ENCODE measurements around the gene PRKCB. TPM values are rescaled to one million over a fixed set of nuclear protein-coding genes. Genes with fewer than 3 reads are reported as not detected.

Gene PRKCB
- total RNA-seq, 1 experiment from 2014 or later = 7.1 TPM

- DNase-seq (ENCODE audit: low read depth, low spot score) = no peak
- in situ Hi-C loops (cut with HindIII; ENCODE audit: low pct_unique_long_range_greater_than_20kb, low sequenced_read_pairs) = no loop called here
These were observed 53.4 kb downstream of the PRKCB start for GRCh38 chr16:23889189-23889588.

- no peak for DNase-seq (ENCODE audit: low read depth, low spot score)
- in situ Hi-C loops (cut with HindIII; ENCODE audit: low pct_unique_long_range_greater_than_20kb, low sequenced_read_pairs) = no loop called here
These were observed 58.2 kb downstream of the PRKCB start for GRCh38 chr16:23893986-23894385.

- DNase-seq (ENCODE audit: low read depth, low spot score) = no peak
- in situ Hi-C loops (cut with HindIII; ENCODE audit: low pct_unique_long_range_greater_than_20kb, low sequenced_read_pairs) = no loop called here
These were observed 59.3 kb downstream of the PRKCB start for GRCh38 chr16:23895052-23895451.

DNA sequence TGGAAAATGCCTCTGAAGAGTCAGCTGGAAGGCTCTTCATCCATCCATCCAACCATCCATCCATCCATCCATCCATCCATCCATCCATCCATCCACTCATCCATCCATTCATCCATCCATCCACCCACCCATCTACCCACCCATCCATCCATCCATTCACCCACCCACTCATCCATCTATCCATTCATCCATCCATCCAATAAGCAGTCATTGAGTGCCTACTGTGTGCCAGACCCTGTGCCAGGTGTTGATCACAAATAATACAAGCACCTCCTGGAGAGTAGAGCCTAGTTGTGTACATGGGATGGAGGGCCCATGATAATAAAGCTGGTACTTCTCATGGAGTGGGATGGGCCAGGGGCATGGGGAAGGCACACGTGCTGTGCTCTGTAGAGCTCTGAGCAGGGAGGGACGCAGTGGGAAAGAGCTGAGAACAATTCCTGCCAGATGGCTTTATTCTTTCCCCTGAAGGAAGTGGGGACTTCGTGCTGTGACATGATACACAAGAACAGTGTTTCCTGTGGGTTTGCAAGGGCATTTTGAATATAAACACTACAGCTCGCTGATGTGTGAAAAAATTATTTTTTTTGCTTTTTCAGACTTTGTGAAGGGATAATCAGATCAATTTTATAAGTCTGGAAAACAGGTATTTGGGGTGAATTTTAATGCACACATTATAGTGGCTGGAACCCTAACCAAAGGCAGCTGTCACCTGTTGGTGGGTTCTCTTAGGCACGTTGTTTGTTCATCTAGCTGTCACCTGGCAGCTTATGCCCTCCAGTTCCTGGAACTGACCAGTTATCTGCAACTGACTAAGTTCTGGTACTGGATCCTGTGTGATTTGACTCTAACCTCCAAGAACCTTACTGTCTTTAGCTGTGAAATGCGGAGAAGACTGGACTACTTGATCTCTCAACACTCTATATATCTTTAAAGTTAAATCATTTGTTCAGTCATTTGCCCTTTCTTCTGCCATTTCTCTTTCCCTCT is 61.3 kb downstream of the PRKCB start:
- DNase-seq (ENCODE audit: low read depth, low spot score) = no peak
- in situ Hi-C loops (cut with HindIII; ENCODE audit: low pct_unique_long_range_greater_than_20kb, low sequenced_read_pairs) = no loop called here

- in situ Hi-C loops (cut with HindIII; ENCODE audit: low pct_unique_long_range_greater_than_20kb, low sequenced_read_pairs) = no loop called here
- no peak for DNase-seq (ENCODE audit: low read depth, low spot score)
These were observed 63.1 kb downstream of the PRKCB start for GRCh38 chr16:23898682-23899430.

- no peak for DNase-seq (ENCODE audit: low read depth, low spot score)
- in situ Hi-C loops (cut with HindIII; ENCODE audit: low pct_unique_long_range_greater_than_20kb, low sequenced_read_pairs) = no loop called here
These were observed 64.1 kb downstream of the PRKCB start for GRCh38 chr16:23899869-23900268.

DNA sequence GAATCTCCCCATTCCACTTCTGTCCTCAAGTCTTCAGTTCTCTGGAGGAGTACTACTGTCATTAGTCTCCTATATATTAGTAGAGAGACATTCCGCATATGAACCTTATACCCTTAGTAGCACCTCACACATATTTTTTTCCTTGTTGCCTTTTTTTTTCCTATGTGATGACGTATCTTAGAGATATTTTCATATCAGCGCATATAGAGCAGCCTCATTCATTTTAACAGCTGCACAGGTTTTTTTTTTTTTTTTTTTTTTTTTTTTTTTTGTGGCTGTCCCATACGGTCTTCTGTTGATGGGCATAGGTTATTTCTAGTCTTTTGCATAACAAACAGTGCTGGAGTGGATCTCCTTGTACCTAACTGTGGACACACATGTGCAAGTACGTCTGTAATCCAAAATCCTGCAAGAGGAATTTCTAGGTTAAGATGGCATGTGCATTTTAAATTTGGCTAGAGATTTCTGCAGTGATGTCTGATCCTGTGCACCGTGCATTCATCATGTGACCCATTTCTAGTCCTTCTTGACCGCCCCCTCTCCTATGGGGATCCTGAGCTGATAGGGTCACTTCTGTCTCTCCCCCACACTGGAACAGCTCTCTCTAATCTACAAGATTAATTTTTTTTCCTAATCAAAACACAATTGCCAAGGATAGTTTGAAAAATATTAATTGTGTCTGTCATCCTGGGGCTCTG is 64.8 kb downstream of the PRKCB start:
- in situ Hi-C loops (cut with HindIII; ENCODE audit: low pct_unique_long_range_greater_than_20kb, low sequenced_read_pairs) = no loop called here
- no peak for DNase-seq (ENCODE audit: low read depth, low spot score)

- DNase-seq (ENCODE audit: low read depth, low spot score) = no peak
- in situ Hi-C loops (cut with HindIII; ENCODE audit: low pct_unique_long_range_greater_than_20kb, low sequenced_read_pairs) = no loop called here
These were observed 65.6 kb downstream of the PRKCB start for GRCh38 chr16:23901178-23902033.

- DNase-seq (ENCODE audit: low read depth, low spot score) = no peak
- in situ Hi-C loops (cut with HindIII; ENCODE audit: low pct_unique_long_range_greater_than_20kb, low sequenced_read_pairs) = no loop called here
These were observed 66.4 kb downstream of the PRKCB start for GRCh38 chr16:23902034-23902747.

DNA sequence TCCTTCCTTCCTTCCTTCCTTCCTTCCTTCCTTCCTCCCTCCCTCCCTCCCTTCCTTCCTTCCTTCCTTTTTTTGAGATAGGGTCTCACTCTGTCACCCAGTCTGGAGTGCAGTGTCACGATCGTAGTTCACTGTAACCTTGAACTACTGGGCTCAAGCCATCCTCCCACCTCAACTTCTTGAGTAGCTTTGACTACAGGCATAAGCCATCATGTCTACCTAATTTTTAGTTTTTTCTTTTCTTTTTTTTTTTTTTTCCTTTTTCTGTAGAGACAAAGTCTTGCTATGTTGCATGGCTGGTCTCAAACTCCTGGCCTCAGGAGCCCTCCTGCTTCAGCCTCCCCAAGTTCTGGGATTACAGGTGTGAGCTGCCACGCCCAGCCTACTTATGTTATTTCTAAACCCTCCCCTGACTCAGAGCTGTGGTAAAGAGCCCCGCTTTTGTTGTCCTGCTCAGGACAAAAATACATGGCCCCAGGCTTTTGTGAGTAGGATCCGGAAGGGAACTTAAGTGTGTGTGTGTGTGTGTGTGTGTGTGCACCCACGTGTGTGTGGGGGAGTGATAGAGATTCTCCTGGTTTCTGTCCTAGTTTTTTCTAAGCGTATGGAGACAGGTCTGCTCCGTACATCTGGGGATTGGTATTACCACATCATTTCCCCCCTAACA is 67.1 kb downstream of the PRKCB start:
- in situ Hi-C loops (cut with HindIII; ENCODE audit: low pct_unique_long_range_greater_than_20kb, low sequenced_read_pairs) = no loop called here

GRCh38 chr16:23905027-23905426 is 69.2 kb downstream of the PRKCB start:
- in situ Hi-C loops (cut with HindIII; ENCODE audit: low pct_unique_long_range_greater_than_20kb, low sequenced_read_pairs) = no loop called here
- peak; percentile 25 for DNase-seq (ENCODE audit: low read depth, low spot score)

More for the DNA sequence above, 67.1 kb downstream of the PRKCB start:
- no peak for DNase-seq (ENCODE audit: low read depth, low spot score)

- no peak for DNase-seq (ENCODE audit: low read depth, low spot score)
- in situ Hi-C loops (cut with HindIII; ENCODE audit: low pct_unique_long_range_greater_than_20kb, low sequenced_read_pairs) = no loop called here
These were observed 71.7 kb downstream of the PRKCB start for GRCh38 chr16:23907457-23907902.

DNA sequence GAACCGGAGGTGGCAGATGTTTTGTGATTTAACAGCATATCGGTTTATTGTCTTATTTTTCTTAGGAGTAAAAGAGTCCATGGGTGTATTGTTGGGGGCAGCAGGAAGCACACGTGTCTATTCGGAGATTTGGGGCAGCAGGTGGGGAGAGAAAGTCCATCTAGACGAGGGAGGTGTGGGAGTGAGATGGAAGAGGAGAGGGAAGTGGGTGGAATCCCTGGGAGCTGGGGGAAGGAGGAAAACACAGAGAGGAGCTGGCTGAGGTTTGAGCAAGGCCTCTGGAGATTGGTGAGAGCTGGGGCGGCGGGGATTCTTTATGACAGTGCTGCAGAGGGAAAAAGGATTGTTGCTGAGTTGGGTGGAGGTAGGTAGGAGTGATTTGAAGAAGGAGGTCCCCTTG is 72.1 kb downstream of the PRKCB start:
- in situ Hi-C loops (cut with HindIII; ENCODE audit: low pct_unique_long_range_greater_than_20kb, low sequenced_read_pairs) = no loop called here
- no peak for DNase-seq (ENCODE audit: low read depth, low spot score)

- in situ Hi-C loops (cut with HindIII; ENCODE audit: low pct_unique_long_range_greater_than_20kb, low sequenced_read_pairs) = no loop called here
- no peak for DNase-seq (ENCODE audit: low read depth, low spot score)
These were observed 73.0 kb downstream of the PRKCB start for GRCh38 chr16:23908790-23909189.

GRCh38 chr16:23909792-23910418 is 74.1 kb downstream of the PRKCB start:
- in situ Hi-C loops (cut with HindIII; ENCODE audit: low pct_unique_long_range_greater_than_20kb, low sequenced_read_pairs) = no loop called here
- DNase-seq (ENCODE audit: low read depth, low spot score) = no peak
